ENCODE results near the gene LGALS12.

DNA sequence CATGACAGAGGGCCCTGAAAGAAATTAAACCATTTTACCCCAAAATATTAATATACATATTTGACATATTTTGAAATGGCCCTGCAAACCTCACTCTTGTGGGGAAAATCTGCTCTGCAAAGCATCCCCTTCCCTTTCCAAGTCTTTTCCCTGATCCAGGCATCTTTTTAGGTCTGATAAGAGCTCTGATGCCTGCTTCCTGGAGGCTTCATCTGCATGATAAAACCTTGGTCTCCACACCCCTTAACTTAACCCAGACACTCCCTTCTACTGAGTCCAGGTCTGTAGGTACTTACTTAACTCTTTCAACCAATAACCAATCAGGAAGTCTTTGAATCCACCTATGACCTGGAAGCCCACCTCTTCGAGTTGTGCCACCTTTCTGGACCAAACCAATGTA, 1.8 kb upstream of the LGALS12 start:
- TF ChIP-seq, protein P1, sequence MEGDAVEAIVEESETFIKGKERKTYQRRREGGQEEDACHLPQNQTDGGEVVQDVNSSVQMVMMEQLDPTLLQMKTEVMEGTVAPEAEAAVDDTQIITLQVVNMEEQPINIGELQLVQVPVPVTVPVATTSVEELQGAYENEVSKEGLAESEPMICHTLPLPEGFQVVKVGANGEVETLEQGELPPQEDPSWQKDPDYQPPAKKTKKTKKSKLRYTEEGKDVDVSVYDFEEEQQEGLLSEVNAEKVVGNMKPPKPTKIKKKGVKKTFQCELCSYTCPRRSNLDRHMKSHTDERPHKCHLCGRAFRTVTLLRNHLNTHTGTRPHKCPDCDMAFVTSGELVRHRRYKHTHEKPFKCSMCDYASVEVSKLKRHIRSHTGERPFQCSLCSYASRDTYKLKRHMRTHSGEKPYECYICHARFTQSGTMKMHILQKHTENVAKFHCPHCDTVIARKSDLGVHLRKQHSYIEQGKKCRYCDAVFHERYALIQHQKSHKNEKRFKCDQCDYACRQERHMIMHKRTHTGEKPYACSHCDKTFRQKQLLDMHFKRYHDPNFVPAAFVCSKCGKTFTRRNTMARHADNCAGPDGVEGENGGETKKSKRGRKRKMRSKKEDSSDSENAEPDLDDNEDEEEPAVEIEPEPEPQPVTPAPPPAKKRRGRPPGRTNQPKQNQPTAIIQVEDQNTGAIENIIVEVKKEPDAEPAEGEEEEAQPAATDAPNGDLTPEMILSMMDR (conservative IDR thresholded peaks at IDR 0.05; ENCODE audit: low read length): no peak
- TF ChIP-seq EZH2phosphoT487 (IDR thresholded peaks at IDR 0.05; ENCODE audit: borderline replicate concordance, low read depth, low read length): no peak

All from OCI-LY7 (cell line).